Activated CD4-positive, CD25-positive, alpha-beta regulatory T cell (primary cell): ENCODE data around the gene TENM3.
"Not testable (repeated sequence)": the region's sequence is repeated elsewhere in the genome, so short reads cannot be mapped to it uniquely, and the experiment has no call there.

Experiments
- DNase-seq, 4 experiments: peaks; one replicate each; lab custom pipeline; 2025; lab: John Stamatoyannopoulos, UW

Gene TENM3

DNA sequence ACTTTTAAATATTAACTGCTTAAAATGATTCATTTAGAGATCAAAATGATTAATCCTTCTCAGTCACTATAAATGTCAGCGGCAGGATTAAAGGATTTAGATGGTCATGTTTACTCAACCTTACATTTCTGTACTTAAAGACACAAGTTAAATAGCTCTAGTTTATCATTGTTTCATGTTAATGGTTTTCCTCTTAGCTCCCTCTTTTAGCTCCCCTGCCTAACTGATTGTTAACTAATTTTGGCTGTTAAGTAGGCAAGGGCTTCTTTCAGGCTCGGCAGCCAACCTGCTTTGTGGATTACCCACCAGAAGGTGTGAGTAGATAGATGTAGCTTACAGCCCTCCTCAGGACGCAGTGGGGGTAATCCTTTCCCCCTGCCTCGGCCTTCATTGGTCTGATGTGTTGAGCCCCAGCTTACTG lies 96.0 kb downstream of the TENM3 start:
- DNase-seq, result no peak

GRCh38 chr4:182343453-182343852 lies 100.3 kb downstream of the TENM3 start:
- no peak for DNase-seq

DNA sequence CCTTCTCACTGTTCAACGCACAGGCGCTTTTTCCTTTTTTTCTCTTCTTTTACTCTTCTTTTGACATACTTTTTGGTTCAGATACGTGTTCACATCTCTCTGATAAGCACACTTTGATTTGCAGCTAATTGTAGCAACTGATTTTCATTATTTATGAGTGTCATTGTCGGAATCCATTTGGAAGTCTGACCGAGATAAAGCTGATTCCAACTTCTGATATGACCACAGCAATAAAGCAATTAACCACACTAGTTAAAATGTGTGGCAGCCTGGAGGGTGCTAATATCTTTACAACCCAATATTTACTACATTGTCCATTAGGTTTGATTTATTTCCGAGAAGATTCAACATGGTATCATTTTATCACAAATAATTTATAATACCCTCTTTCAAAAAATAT lies 101.8 kb downstream of the TENM3 start:
- no peak for DNase-seq

GRCh38 chr4:182346250-182346649 lies 103.0 kb downstream of the TENM3 start:
- no peak for DNase-seq

GRCh38 chr4:182346675-182347375 lies 103.6 kb downstream of the TENM3 start:
- no peak for DNase-seq

DNA sequence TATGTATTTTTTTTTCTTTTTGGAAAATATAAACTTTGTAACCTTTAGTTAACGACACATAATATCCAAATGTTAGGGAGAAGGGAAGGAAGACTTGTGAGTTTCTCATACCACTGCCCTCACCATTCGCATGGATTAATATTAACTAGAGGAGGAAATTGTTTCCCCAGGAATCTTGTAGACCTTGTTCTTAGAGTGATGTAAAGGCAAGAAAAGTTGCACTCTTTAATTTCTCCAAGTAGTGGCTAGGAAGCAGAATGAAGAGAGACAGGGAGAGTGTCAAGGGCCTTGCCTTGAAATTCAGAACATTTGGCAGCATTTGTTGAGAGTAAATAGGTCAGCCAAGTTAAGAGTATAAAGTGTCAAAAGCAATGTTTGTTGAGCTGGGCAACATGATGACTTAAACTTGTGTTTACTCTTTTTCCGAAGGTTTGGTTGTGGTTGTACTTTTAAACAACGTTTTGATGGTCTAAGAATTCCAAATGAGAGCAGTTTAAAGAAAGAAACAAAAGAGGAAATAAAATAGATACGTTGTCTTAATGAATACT lies 105.7 kb downstream of the TENM3 start:
- DNase-seq, result no peak

DNA sequence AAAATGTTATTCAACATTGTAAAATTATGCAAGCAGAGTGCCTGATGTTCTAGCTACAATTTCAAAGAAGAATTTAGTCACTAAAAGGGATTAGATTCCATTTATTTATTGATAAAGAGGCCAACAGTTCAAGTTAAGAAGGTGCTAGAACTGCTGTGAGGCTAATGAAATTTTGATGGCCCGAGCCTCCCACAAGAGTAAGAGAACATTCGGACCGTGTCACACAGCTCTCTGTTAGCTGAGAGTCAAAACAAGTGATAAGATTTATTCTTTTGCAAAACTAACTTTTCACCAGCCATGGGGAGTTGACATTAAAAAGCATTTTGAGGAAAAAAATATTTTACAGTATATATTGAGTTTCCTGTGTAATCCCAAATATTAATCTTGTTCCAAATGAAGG lies 106.8 kb downstream of the TENM3 start:
- DNase-seq, result no peak

GRCh38 chr4:182351485-182351884 lies 108.3 kb downstream of the TENM3 start:
- DNase-seq, result no peak

DNA sequence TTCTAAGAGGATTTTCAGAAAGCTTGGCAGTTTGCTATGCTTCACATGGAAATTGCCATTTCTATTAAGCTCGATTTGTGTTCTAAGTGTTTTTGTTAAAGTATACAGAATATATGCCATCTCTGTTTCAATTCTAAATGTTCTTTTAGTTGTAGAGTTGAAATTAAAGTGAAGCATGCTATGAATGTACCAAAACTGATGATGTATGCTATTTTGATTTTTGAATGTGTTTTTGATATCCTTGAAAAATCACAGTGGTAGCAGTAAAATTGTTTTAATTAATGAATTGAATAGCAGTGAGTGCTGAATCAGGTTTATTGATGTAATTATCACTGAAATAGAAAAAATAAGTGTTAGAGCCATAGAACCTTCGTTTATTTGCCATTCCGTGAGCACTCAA lies 110.9 kb downstream of the TENM3 start:
- no peak for DNase-seq

- no peak for DNase-seq
Observed at GRCh38 chr4:182354867-182355266, 111.7 kb downstream of the TENM3 start.

GRCh38 chr4:182367153-182367552 lies 124.0 kb downstream of the TENM3 start:
- DNase-seq, result no peak

DNA sequence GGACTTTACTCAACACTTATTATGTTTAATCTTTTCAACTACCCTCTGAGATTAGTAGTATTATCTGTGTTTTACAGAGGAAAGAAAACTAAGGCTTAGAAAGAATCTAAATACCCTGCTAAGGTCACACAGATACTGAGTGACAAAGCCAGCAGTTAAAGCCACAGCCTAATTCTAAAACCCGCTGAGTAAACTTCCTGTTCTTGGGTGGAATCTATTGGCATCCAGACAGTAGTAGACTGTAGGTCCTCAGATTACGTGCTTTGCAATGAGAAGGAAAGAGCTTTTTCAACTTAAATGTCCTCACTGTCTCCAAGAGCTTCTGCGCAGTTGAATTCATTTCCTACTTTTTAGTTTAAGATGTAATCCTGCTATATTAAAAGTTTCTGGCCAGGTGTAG lies 126.0 kb downstream of the TENM3 start:
- DNase-seq, result no peak

DNA sequence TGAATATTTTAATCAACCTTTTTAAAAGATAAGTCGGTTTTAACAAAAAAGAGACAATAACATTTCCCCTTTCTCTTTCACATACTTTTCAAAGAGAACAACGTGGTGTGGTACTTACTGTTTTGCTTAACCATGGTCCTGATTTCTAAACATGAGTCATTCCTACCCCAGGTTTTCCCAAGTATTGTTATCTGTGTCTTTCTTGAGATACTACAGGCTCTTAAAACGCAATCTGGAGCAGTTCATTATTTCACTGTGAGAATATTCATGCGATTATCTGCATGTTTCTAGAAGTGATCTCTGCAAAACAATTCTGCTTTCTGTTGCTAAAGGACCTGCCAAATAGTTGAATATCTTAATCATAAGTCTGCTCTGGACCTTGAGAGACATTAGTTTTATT lies 127.3 kb downstream of the TENM3 start:
- DNase-seq, result no peak

DNA sequence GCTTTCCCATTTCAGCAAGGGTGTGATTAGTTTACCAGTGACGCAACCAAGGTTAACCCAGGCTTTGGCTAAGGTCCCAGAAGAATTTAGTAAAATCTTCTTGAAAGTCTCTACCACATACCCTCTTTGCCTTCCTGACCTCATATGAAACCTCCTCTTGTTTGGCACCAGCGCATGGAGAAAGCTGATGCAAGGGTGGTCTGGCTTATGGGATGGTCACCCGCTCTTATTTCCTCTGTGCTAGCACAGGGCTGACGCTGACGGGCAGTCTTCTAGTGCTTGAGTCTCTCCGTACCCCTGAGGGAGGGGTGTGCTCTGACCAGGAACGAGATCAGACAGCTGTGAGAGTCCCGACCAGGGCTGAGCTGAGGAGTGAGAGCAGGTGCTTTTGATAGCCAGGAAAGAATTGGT lies 137.6 kb downstream of the TENM3 start:
- DNase-seq, result no peak

DNA sequence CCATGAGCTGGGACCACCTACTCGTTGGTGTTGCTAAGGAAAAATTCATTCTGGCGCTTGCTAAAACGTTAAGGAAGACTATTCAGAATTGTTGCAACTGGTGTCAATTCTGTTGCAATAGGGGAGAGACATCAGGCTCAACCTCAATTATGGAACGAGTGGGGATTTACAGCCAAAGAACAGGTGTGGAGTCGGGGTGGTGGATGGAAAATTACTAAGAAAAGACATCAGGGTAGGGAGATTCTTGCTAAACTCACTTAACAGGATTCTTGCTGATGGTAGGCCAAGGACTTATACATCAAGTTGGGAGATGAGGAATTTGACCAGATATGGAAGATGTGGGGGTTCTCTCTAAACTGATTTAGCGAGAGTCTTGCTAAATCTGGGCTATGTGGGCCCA lies 139.7 kb downstream of the TENM3 start:
- no peak for DNase-seq

DNA sequence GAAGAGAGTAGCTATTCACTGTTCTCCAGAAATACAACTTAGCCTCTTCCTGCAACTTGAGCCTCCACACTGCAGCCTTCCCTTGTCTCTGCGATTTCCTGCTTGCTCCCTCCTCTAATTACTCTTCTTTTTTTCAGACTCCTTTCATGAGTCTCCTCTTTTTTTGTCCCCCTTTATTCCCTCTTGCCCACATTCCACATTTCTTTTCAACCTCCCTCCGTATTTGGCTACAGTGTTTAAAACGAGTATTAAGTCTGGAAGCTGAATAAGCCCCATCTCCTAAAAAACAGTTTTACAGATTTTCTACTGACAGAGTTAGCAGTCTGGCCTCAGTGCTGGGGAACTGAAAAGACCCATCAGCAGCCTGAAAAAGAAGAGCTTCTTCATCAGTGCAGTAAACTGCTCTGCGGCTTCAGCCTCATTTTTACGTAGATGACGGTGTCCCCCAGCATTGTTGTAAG lies 141.5 kb downstream of the TENM3 start:
- DNase-seq, result no peak

GRCh38 chr4:182385897-182386296 lies 142.7 kb downstream of the TENM3 start:
- DNase-seq, result no peak

- DNase-seq, result not testable (repeated sequence)
Observed at GRCh38 chr4:182386576-182386975, 143.4 kb downstream of the TENM3 start.

GRCh38 chr4:182391111-182391684 lies 148.0 kb downstream of the TENM3 start:
- no peak for DNase-seq

DNA sequence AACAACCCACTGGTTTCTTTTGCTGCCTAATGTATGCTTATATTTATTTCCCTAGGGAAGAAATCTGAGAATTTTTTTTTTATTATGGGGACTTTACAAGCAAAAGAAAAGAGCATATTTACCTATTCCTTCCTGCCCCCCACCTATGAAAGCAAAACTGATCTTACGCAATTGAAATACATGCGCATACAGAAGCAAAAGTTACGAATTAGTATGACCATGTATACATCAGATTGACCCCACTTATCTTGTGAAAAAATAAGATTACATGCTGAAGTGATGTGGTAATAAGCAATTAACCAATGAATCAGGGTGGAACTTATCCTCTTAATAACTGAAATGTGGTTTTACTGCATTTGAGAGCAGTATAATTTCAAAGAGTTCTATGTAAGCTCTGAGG lies 151.0 kb downstream of the TENM3 start:
- no peak for DNase-seq

DNA sequence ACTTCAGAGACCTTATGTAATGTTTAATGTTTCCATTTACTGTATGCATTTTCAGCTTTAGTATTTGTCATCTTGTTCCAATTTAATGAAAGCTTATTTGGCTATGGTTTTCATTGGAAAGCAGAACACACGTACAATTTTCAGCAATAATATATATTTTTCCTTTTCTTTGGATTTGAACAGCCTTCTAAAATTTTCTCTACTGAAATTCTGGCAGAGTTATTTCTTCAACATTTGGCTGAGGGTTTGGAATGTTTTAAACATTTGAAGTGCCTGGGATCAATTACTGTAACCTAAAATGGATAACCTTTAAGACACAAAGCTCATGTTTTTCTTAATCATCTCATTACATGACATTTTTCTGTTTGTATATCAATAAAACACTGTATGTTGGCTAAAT lies 156.9 kb downstream of the TENM3 start:
- DNase-seq, result no peak

- DNase-seq, result no peak
Observed at GRCh38 chr4:182400790-182401189, 157.6 kb downstream of the TENM3 start.

- no peak for DNase-seq
Observed at GRCh38 chr4:182404376-182404775, 161.2 kb downstream of the TENM3 start.

DNA sequence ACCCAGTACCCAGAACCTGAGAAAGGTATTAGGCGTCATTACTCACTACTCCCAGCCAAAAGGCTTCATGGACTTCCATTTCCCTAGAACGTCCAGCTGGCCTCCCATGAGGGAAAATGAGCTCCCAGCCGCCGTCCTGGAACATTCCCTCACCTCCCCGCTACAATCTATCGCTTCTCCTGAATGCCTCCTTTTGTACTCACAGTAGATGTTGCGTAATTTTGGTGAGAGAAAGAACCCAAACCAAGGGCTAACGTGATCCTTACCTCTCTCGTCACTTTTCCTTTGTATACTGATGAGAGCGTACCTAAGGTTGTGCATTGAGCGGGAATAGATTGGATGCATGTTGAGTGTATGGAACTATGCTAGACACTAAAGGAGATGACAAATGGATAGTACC lies 161.9 kb downstream of the TENM3 start:
- DNase-seq, result no peak
